Astrocyte (in vitro differentiated cells and primary cell): ENCODE results near the gene VAV2. TPM values are rescaled to one million over a fixed set of nuclear protein-coding genes. Genes with fewer than 3 reads are reported as not detected.

Source experiments
- DNase-seq: peaks from one replicate; pipeline ENCODE4 v3.0.0-alpha.2; 2010; ENCODE audit warnings: low read depth
- FAIRE-seq: peaks from 2 replicates; lab custom pipeline; 2011; peaks lifted over from hg19 to GRCh38; lab: Jason Lieb, UNC
- H2AFZ ChIP-seq: 2 replicates; pipeline ENCODE4 v1.6.0; 2012; ENCODE audit warnings: low read depth, low read length, inconsistent platforms
- H3K27ac ChIP-seq: 2 replicates; pipeline ENCODE4 v1.5.1; 2011; ENCODE audit warnings: low read depth, low read length, inconsistent platforms
- H3K27me3 ChIP-seq: 2 replicates; pipeline ENCODE4 v1.6.0; 2011; ENCODE audit warnings: low read length, inconsistent platforms; ENCODE audit not compliant: insufficient read depth
- H3K36me3 ChIP-seq: 2 replicates; pipeline ENCODE4 v1.5.1; 2011; ENCODE audit warnings: low read length, inconsistent platforms; ENCODE audit not compliant: insufficient read depth
- H3K4me1 ChIP-seq: 2 replicates; pipeline ENCODE4 v1.5.1; 2011; ENCODE audit warnings: low read length, inconsistent platforms; ENCODE audit not compliant: insufficient read depth
- H3K4me2 ChIP-seq: 2 replicates; pipeline ENCODE4 v1.6.0; 2012; ENCODE audit warnings: low read length, inconsistent platforms
- H3K4me3 ChIP-seq: 2 replicates; pipeline ENCODE4 v1.5.1; 2011; ENCODE audit warnings: low read depth, mild to moderate bottlenecking, low read length, inconsistent platforms; ENCODE audit not compliant: insufficient read depth
- H3K79me2 ChIP-seq: 2 replicates; pipeline ENCODE4 v1.6.0; 2012; ENCODE audit warnings: mild to moderate bottlenecking, low read length, inconsistent platforms; ENCODE audit not compliant: insufficient read depth
- H3K9ac ChIP-seq: 2 replicates; pipeline ENCODE4 v1.6.0; 2012; ENCODE audit warnings: mild to moderate bottlenecking, low read length, inconsistent platforms
- H3K9me3 ChIP-seq: 2 replicates; pipeline ENCODE4 v1.5.1; 2012; ENCODE audit warnings: low read depth, mild to moderate bottlenecking, low read length, inconsistent platforms; ENCODE audit not compliant: insufficient read depth
- H4K20me1 ChIP-seq: 2 replicates; pipeline ENCODE4 v1.6.0; 2012; ENCODE audit warnings: low read length, inconsistent platforms; ENCODE audit not compliant: insufficient read depth
- H3K27ac Mint-ChIP-seq: one replicate; pipeline ENCODE4 v1.8.0; 2021; ENCODE audit warnings: mild to moderate bottlenecking, mixed read lengths; ENCODE audit not compliant: unreplicated experiment
- H3K27me3 Mint-ChIP-seq: one replicate; pipeline ENCODE4 v1.8.0; 2021; ENCODE audit warnings: low read depth, mixed read lengths; ENCODE audit not compliant: unreplicated experiment
- H3K36me3 Mint-ChIP-seq: one replicate; pipeline ENCODE4 v1.8.0; 2021; ENCODE audit warnings: low read depth, mixed read lengths; ENCODE audit not compliant: unreplicated experiment
- H3K4me1 Mint-ChIP-seq: one replicate; pipeline ENCODE4 v1.8.0; 2021; ENCODE audit warnings: low read depth, mixed read lengths; ENCODE audit not compliant: unreplicated experiment
- H3K4me3 Mint-ChIP-seq: one replicate; pipeline ENCODE4 v1.8.0; 2021; ENCODE audit warnings: mild to moderate bottlenecking, moderate library complexity, mixed read lengths; ENCODE audit not compliant: unreplicated experiment
- H3K9me3 Mint-ChIP-seq: one replicate; pipeline ENCODE4 v1.8.0; 2021; ENCODE audit warnings: mild to moderate bottlenecking, mixed read lengths; ENCODE audit not compliant: unreplicated experiment
- EZH2 ChIP-seq: IDR thresholded peaks from 2 replicates; pipeline ENCODE4 v1.6.1; 2012; ENCODE audit warnings: mild to moderate bottlenecking, low read length, inconsistent platforms; ENCODE audit not compliant: insufficient read depth
- total RNA-seq: library from RNA; stranded (reverse); gene quantifications from 2 replicates; pipeline ENCODE4 v1.2.1, GENCODE V29; 2021
- TF ChIP-seq, protein P1 (sequence below): IDR thresholded peaks from 2 replicates; pipeline ENCODE4 v1.5.1; 2011; ENCODE audit warnings: low read depth, mild to moderate bottlenecking, inconsistent platforms, low read length, moderate library complexity; ENCODE audit not compliant: insufficient read depth

Gene VAV2
- total RNA-seq, 1 donor from 2014 or later, result 36.5 TPM

DNA sequence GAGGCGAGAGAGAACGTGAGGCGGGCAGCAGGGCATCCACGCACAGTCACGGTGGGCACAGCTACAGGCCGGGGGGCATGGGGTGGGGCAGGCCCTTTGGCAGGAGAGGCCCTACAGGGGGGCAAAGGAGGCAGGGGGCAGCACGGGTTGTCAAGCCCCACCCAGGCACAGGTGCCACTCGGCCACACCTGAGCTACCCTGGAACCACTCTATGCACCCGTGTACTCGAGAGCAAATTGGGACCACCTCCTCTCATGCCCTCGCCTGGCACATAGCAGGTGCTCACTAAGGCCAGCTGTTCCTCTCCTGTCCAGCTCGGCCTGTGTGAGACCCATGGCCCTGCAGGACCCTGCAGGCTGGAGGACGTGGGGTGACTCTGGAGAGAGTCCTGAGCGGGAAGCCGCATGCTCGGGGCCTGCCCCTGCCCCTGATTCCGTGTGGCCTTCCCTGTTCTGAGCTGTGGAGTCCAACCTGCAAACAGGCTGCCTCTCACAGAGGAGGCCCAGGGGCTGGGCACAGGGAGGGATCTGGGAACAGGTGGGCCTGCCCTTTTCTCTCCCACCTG lies 222.5 kb downstream of the VAV2 start:
- Histone ChIP-seq H3K9ac (no peak overlapping the region), H3K79me2 (no peaks in the 10 kb centered on the region), H2AFZ (no peak overlapping the region), H3K9me3 (peaks cover 8% of the 10 kb centered on the region), H3K36me3 (peaks cover 14% of the 10 kb centered on the region), H3K27me3 (no peaks in the 10 kb centered on the region), H3K4me3 (no peak overlapping the region), H4K20me1 (peaks cover 8% of the 10 kb centered on the region), H3K27ac (no peak overlapping the region), H3K4me2 (no peak overlapping the region), H3K4me1 (peaks cover 5% of the 10 kb centered on the region)
- no peak overlapping the region for H3K27ac Mint-ChIP-seq
- DNase-seq (no peak), FAIRE-seq (no peak)
- no peak overlapping the region for H3K4me3 Mint-ChIP-seq
- TF ChIP-seq, protein P1, sequence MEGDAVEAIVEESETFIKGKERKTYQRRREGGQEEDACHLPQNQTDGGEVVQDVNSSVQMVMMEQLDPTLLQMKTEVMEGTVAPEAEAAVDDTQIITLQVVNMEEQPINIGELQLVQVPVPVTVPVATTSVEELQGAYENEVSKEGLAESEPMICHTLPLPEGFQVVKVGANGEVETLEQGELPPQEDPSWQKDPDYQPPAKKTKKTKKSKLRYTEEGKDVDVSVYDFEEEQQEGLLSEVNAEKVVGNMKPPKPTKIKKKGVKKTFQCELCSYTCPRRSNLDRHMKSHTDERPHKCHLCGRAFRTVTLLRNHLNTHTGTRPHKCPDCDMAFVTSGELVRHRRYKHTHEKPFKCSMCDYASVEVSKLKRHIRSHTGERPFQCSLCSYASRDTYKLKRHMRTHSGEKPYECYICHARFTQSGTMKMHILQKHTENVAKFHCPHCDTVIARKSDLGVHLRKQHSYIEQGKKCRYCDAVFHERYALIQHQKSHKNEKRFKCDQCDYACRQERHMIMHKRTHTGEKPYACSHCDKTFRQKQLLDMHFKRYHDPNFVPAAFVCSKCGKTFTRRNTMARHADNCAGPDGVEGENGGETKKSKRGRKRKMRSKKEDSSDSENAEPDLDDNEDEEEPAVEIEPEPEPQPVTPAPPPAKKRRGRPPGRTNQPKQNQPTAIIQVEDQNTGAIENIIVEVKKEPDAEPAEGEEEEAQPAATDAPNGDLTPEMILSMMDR, result no peak
- H3K9me3 Mint-ChIP-seq, result no peaks in the 10 kb centered on the region
- H3K4me1 Mint-ChIP-seq, result no peaks in the 10 kb centered on the region
- H3K36me3 Mint-ChIP-seq, result peaks cover 33% of the 10 kb centered on the region
- no peaks in the 10 kb centered on the region for H3K27me3 Mint-ChIP-seq

DNA sequence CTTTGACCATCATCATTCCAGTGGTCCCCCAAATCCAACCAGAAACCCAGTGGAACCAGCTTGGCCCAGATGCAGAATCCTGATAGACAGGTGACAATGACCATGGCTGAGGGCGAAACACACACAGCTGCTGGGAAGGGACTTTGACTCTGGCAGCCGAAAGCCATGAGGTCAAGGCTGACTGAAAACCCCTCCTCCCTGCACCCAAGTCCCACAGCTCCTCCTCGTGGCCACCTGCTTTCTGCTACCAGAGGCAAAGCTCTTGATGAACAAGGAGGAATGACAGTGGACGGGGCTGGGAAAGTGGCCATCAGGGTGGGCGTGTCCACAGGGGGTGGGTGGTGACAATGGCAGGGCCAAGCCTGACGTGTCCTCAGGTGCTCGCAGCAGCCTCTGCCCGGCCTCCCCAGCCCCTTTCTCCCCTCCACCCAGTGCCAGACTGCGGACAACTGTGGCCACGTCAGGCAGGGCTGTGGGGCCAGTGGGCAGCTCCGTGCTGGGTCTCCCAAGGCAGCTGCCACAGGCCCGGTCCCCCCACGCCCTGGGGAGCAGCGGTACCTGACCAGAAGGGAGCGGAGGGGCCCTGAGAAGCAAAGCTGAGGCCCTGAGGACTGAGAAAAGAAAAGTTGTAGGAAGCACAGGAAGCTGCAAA lies 223.1 kb downstream of the VAV2 start:
- H3K9me3 ChIP-seq, result peaks cover 8% of the 10 kb centered on the region
- H3K4me3 ChIP-seq, result no peak overlapping the region
- H3K4me1 Mint-ChIP-seq, result peaks cover 5% of the 10 kb centered on the region
- peaks cover 2% of the 10 kb centered on the region for H3K4me1 ChIP-seq
- H4K20me1 ChIP-seq, result peaks cover 6% of the 10 kb centered on the region
- H3K9me3 Mint-ChIP-seq, result no peaks in the 10 kb centered on the region
- peaks cover 36% of the 10 kb centered on the region for H3K36me3 Mint-ChIP-seq
- DNase-seq (no peak), FAIRE-seq (no peak)
- H2AFZ ChIP-seq, result no peak overlapping the region
- H3K27ac Mint-ChIP-seq, result no peak overlapping the region
- H3K27ac ChIP-seq, result no peak overlapping the region
- TF ChIP-seq, protein P1, result no peak
- no peak for TF ChIP-seq EZH2
- no peak overlapping the region for H3K4me2 ChIP-seq
- peaks cover 11% of the 10 kb centered on the region for H3K36me3 ChIP-seq
- no peaks in the 10 kb centered on the region for H3K27me3 Mint-ChIP-seq
- H3K27me3 ChIP-seq, result no peaks in the 10 kb centered on the region
- H3K9ac ChIP-seq, result no peak overlapping the region
- H3K79me2 ChIP-seq, result no peaks in the 10 kb centered on the region
- no peak overlapping the region for H3K4me3 Mint-ChIP-seq

DNA sequence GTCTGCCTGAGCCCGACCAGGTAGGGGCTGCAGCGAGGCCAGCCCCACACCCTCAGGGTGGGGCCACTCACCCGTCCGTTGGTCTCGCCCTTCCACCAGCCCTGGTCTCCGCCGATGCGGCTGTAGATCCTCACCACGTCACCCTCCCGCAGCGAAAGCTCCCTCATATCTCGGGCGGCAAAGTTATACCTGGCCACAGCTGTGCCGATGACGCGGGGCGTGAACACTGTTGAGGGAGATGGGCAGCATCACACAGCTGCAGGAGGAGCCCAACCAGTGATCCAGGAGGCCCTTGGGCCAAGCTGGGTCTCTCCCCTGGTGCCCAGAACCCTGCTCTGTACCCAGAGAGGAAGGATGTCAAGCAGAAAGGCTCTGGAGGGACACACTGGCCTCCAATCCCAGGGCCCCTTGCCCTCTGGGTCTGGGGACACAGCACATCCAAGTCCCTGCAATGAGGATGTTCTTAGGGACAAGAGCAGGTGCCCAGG lies 223.7 kb downstream of the VAV2 start:
- Mint-ChIP-seq H3K4me1 (peaks cover 10% of the 10 kb centered on the region), H3K27ac (no peak overlapping the region), H3K27me3 (no peaks in the 10 kb centered on the region), H3K9me3 (no peaks in the 10 kb centered on the region), H3K36me3 (peaks cover 38% of the 10 kb centered on the region), H3K4me3 (no peak overlapping the region)
- TF ChIP-seq EZH2, result no peak
- TF ChIP-seq, protein P1, result no peak
- Histone ChIP-seq H4K20me1 (peaks cover 7% of the 10 kb centered on the region), H2AFZ (no peak overlapping the region), H3K36me3 (peaks cover 11% of the 10 kb centered on the region), H3K4me3 (no peak overlapping the region), H3K79me2 (no peaks in the 10 kb centered on the region), H3K9me3 (peaks cover 8% of the 10 kb centered on the region), H3K27ac (no peak overlapping the region), H3K4me2 (no peak overlapping the region), H3K27me3 (no peaks in the 10 kb centered on the region), H3K4me1 (peaks cover 8% of the 10 kb centered on the region), H3K9ac (no peak overlapping the region)
- DNase-seq (no peak), FAIRE-seq (no peak)
